K562 (cell line): ENCODE data around the gene BAG2.

Experiments used
- IFI16 ChIP-seq: fragments of 250-450 bp; sonication (Bioruptor Pico); IDR thresholded peaks from 2 replicates; pipeline ENCODE4 v2.1.2; 2022; ENCODE audit warnings: mild to moderate bottlenecking, inconsistent platforms
- MXI1 ChIP-seq: IDR thresholded peaks from 2 replicates; pipeline ENCODE4 v1.6.1; 2011; ENCODE audit warnings: low read depth, mild to moderate bottlenecking, improper control_type of control experiment, low read length
- NFIC ChIP-seq: fragments of 450-650 bp; IDR thresholded peaks from 2 replicates; pipeline ENCODE4 v1.6.1; 2017; ENCODE audit warnings: mild to moderate bottlenecking, inconsistent platforms
- PCBP1 ChIP-seq: fragments of 200-400 bp; formaldehyde crosslinking; IDR thresholded peaks from 2 replicates; pipeline ENCODE4 v1.6.1; 2018; ENCODE audit warnings: mild to moderate bottlenecking, low read depth, low read length; ENCODE audit not compliant: poor library complexity, severe bottlenecking
- SIN3A ChIP-seq, 2 experiments: fragments of 150-350 bp in 1 of 2; IDR thresholded peaks; 2 replicates each; pipeline ENCODE4 v1.6.1; 2011 to 2016; ENCODE audit warnings: borderline replicate concordance in 2 of 2, low read depth in 2 of 2, low read length in 2 of 2, mild to moderate bottlenecking in 2 of 2, moderate library complexity in 2 of 2; ENCODE audit not compliant: control insufficient read depth in 1 of 2
- TARDBP ChIP-seq: fragments of 450-650 bp; IDR thresholded peaks from 2 replicates; pipeline ENCODE4 v1.6.1; 2016
- ZNF133 ChIP-seq: fragments of 250-450 bp; sonication (Bioruptor Pico); IDR thresholded peaks from 2 replicates; pipeline ENCODE4 v1.4.0; 2020; ENCODE audit warnings: mild to moderate bottlenecking
- TF ChIP-seq, protein P1 (sequence below): fragments of 250-450 bp; sonication (Bioruptor Pico); IDR thresholded peaks from 2 replicates; pipeline ENCODE4 v1.8.0; 2022; ENCODE audit warnings: moderate library complexity, mild to moderate bottlenecking, inconsistent platforms
- TF ChIP-seq, protein P2 (sequence below): sonication (generic); formaldehyde crosslinking; IDR thresholded peaks from 2 replicates; pipeline ENCODE4 v1.8.0; 2022; ENCODE audit warnings: missing genetic modification reagents, mild to moderate bottlenecking, borderline replicate concordance
- TF ChIP-seq, protein P3 (sequence below): fragments of 450-650 bp; IDR thresholded peaks from 2 replicates; pipeline ENCODE4 v1.6.1; 2016; ENCODE audit warnings: low read depth, mild to moderate bottlenecking, moderate library complexity
- TF ChIP-seq, protein P4 (sequence below), 2 experiments: fragments of 450-650 bp; formaldehyde crosslinking in 1 of 2; IDR thresholded peaks; 2 replicates each; pipeline versions ENCODE4 v1.4.0 to v1.6.1; 2014 to 2020; ENCODE audit warnings: mild to moderate bottlenecking in 2 of 2, borderline replicate concordance in 1 of 2, low read depth in 1 of 2

DNA sequence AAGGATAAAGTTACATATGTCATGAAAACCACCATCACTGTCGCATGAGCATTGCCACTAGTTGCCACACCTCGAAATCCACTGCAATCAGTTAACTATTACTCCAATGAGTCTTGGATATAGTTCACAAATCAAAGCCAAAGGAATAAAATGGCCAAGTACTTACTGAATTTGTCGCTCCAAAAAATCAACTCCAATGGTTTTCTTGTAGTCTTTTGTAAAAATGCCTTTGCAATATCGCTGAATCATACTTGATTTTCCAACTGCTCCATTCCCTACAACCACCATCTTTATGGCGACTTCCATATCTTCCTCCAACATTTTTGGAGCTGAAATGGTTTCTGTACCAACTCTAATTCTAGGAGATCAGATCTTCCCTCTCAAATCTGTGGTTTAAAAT is 37.9 kb downstream of the BAG2 start:
- TF ChIP-seq, protein P1, sequence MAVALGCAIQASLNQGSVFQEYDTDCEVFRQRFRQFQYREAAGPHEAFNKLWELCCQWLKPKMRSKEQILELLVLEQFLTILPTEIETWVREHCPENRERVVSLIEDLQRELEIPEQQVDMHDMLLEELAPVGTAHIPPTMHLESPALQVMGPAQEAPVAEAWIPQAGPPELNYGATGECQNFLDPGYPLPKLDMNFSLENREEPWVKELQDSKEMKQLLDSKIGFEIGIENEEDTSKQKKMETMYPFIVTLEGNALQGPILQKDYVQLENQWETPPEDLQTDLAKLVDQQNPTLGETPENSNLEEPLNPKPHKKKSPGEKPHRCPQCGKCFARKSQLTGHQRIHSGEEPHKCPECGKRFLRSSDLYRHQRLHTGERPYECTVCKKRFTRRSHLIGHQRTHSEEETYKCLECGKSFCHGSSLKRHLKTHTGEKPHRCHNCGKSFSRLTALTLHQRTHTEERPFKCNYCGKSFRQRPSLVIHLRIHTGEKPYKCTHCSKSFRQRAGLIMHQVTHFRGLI (CRISPR knock-in tag): no peak
- no peak for TF ChIP-seq TARDBP
- TF ChIP-seq SIN3A (IDR thresholded peaks at IDR 0.05; ENCODE audit: borderline replicate concordance in 2 of 2, control insufficient read depth in 1 of 2, low read depth in 2 of 2, low read length in 2 of 2): no peak
- no peak for TF ChIP-seq IFI16
- TF ChIP-seq, protein P2, sequence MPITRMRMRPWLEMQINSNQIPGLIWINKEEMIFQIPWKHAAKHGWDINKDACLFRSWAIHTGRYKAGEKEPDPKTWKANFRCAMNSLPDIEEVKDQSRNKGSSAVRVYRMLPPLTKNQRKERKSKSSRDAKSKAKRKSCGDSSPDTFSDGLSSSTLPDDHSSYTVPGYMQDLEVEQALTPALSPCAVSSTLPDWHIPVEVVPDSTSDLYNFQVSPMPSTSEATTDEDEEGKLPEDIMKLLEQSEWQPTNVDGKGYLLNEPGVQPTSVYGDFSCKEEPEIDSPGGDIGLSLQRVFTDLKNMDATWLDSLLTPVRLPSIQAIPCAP (CRISPR knock-in tag): no peak
- no peak for TF ChIP-seq ZNF133
- TF ChIP-seq NFIC: no peak
- TF ChIP-seq, protein P3, sequence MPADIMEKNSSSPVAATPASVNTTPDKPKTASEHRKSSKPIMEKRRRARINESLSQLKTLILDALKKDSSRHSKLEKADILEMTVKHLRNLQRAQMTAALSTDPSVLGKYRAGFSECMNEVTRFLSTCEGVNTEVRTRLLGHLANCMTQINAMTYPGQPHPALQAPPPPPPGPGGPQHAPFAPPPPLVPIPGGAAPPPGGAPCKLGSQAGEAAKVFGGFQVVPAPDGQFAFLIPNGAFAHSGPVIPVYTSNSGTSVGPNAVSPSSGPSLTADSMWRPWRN: no peak
- no peak for TF ChIP-seq PCBP1
- TF ChIP-seq, protein P4, sequence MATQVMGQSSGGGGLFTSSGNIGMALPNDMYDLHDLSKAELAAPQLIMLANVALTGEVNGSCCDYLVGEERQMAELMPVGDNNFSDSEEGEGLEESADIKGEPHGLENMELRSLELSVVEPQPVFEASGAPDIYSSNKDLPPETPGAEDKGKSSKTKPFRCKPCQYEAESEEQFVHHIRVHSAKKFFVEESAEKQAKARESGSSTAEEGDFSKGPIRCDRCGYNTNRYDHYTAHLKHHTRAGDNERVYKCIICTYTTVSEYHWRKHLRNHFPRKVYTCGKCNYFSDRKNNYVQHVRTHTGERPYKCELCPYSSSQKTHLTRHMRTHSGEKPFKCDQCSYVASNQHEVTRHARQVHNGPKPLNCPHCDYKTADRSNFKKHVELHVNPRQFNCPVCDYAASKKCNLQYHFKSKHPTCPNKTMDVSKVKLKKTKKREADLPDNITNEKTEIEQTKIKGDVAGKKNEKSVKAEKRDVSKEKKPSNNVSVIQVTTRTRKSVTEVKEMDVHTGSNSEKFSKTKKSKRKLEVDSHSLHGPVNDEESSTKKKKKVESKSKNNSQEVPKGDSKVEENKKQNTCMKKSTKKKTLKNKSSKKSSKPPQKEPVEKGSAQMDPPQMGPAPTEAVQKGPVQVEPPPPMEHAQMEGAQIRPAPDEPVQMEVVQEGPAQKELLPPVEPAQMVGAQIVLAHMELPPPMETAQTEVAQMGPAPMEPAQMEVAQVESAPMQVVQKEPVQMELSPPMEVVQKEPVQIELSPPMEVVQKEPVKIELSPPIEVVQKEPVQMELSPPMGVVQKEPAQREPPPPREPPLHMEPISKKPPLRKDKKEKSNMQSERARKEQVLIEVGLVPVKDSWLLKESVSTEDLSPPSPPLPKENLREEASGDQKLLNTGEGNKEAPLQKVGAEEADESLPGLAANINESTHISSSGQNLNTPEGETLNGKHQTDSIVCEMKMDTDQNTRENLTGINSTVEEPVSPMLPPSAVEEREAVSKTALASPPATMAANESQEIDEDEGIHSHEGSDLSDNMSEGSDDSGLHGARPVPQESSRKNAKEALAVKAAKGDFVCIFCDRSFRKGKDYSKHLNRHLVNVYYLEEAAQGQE (IDR thresholded peaks at IDR 0.05; ENCODE audit: borderline replicate concordance): no peak
- TF ChIP-seq, protein P4 (CRISPR knock-in tag; IDR thresholded peaks at IDR 0.05; ENCODE audit: low read depth): no peak
- TF ChIP-seq MXI1: no peak
